WTC11 (cell line): ENCODE results near the gene PITX1.

Experiments used
- ATF1 ChIP-seq: sonication (generic); formaldehyde crosslinking; IDR thresholded peaks from 2 replicates; pipeline ENCODE4 v1.8.1; 2023; ENCODE audit warnings: mild to moderate bottlenecking, moderate library complexity, missing genetic modification reagents
- ATF2 ChIP-seq: sonication (generic); formaldehyde crosslinking; IDR thresholded peaks from 2 replicates; pipeline ENCODE4 v1.8.1; 2022; ENCODE audit warnings: low read depth, missing genetic modification reagents, borderline replicate concordance
- ATF3 ChIP-seq: sonication (generic); formaldehyde crosslinking; conservative IDR thresholded peaks from 2 replicates; pipeline ENCODE4 v1.8.1; 2022; ENCODE audit warnings: mild to moderate bottlenecking, missing genetic modification reagents
- ELF4 ChIP-seq: sonication (generic); formaldehyde crosslinking; IDR thresholded peaks from 2 replicates; pipeline ENCODE4 v1.8.1; 2022; ENCODE audit warnings: low read depth, mild to moderate bottlenecking, moderate library complexity, missing genetic modification reagents
- FOXP4 ChIP-seq: sonication (generic); formaldehyde crosslinking; IDR thresholded peaks from 2 replicates; pipeline ENCODE4 v1.8.0; 2022; ENCODE audit warnings: mild to moderate bottlenecking, missing genetic modification reagents
- HMGA2 ChIP-seq: fragments of 250-450 bp; sonication (Bioruptor Pico); IDR thresholded peaks from 2 replicates; pipeline ENCODE4 v1.4.0; 2021; ENCODE audit warnings: mild to moderate bottlenecking, moderate library complexity
- MXD4 ChIP-seq: fragments of 250-450 bp; sonication (Bioruptor Pico); IDR thresholded peaks from 2 replicates; pipeline ENCODE4 v1.8.0; 2021; ENCODE audit warnings: mild to moderate bottlenecking, moderate library complexity, borderline replicate concordance
- TEAD1 ChIP-seq: sonication (generic); formaldehyde crosslinking; IDR thresholded peaks from 2 replicates; pipeline ENCODE4 v1.8.0; 2022; ENCODE audit warnings: mild to moderate bottlenecking, missing genetic modification reagents
- ZNF121 ChIP-seq: sonication (generic); formaldehyde crosslinking; IDR thresholded peaks from 2 replicates; pipeline ENCODE4 v1.8.0; 2023; ENCODE audit warnings: missing genetic modification reagents
- ZNF138 ChIP-seq: sonication (generic); formaldehyde crosslinking; conservative IDR thresholded peaks from 2 replicates; pipeline ENCODE4 v1.8.1; 2022; ENCODE audit warnings: mild to moderate bottlenecking, moderate library complexity, missing genetic modification reagents
- TF ChIP-seq, protein P1 (sequence below): fragments of 200-600 bp; IDR thresholded peaks from 2 replicates; pipeline ENCODE4 v1.8.0; 2022; ENCODE audit warnings: antibody characterized with exemption
- TF ChIP-seq, protein P2 (sequence below): sonication (generic); formaldehyde crosslinking; IDR thresholded peaks from 2 replicates; pipeline ENCODE4 v1.8.0; 2022; ENCODE audit warnings: mild to moderate bottlenecking, missing genetic modification reagents
- TF ChIP-seq, protein P3 (sequence below): sonication (generic); formaldehyde crosslinking; IDR thresholded peaks from 2 replicates; pipeline ENCODE4 v1.8.1; 2022; ENCODE audit warnings: low read depth, mild to moderate bottlenecking, moderate library complexity, missing genetic modification reagents, borderline replicate concordance

- TF ChIP-seq, protein P1, sequence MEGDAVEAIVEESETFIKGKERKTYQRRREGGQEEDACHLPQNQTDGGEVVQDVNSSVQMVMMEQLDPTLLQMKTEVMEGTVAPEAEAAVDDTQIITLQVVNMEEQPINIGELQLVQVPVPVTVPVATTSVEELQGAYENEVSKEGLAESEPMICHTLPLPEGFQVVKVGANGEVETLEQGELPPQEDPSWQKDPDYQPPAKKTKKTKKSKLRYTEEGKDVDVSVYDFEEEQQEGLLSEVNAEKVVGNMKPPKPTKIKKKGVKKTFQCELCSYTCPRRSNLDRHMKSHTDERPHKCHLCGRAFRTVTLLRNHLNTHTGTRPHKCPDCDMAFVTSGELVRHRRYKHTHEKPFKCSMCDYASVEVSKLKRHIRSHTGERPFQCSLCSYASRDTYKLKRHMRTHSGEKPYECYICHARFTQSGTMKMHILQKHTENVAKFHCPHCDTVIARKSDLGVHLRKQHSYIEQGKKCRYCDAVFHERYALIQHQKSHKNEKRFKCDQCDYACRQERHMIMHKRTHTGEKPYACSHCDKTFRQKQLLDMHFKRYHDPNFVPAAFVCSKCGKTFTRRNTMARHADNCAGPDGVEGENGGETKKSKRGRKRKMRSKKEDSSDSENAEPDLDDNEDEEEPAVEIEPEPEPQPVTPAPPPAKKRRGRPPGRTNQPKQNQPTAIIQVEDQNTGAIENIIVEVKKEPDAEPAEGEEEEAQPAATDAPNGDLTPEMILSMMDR: no peak
- no peak for TF ChIP-seq ATF2
- TF ChIP-seq ZNF138 (CRISPR knock-in tag): no peak
- TF ChIP-seq, protein P2, sequence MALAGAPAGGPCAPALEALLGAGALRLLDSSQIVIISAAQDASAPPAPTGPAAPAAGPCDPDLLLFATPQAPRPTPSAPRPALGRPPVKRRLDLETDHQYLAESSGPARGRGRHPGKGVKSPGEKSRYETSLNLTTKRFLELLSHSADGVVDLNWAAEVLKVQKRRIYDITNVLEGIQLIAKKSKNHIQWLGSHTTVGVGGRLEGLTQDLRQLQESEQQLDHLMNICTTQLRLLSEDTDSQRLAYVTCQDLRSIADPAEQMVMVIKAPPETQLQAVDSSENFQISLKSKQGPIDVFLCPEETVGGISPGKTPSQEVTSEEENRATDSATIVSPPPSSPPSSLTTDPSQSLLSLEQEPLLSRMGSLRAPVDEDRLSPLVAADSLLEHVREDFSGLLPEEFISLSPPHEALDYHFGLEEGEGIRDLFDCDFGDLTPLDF (CRISPR knock-in tag): no peak
- no peak for TF ChIP-seq TEAD1 (CRISPR knock-in tag)
- no peak for TF ChIP-seq ELF4 (CRISPR knock-in tag)
- TF ChIP-seq ZNF121 (CRISPR knock-in tag): no peak
- TF ChIP-seq, protein P3, sequence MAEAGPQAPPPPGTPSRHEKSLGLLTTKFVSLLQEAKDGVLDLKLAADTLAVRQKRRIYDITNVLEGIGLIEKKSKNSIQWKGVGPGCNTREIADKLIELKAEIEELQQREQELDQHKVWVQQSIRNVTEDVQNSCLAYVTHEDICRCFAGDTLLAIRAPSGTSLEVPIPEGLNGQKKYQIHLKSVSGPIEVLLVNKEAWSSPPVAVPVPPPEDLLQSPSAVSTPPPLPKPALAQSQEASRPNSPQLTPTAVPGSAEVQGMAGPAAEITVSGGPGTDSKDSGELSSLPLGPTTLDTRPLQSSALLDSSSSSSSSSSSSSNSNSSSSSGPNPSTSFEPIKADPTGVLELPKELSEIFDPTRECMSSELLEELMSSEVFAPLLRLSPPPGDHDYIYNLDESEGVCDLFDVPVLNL (CRISPR knock-in tag): no peak
- TF ChIP-seq MXD4 (CRISPR knock-in tag): no peak
- TF ChIP-seq HMGA2 (CRISPR knock-in tag): no peak
- TF ChIP-seq ATF3 (CRISPR knock-in tag): no peak
- no peak for TF ChIP-seq ATF1
- no peak for TF ChIP-seq FOXP4 (CRISPR knock-in tag)
Measured at GRCh38 chr5:135025730-135026644, 8.0 kb downstream of the PITX1 start.
